IPS-18a (cell line): ENCODE results near the gene GLUD2.
"Not testable (repeated sequence)": the region's sequence is repeated elsewhere in the genome, so short reads cannot be mapped to it uniquely, and the experiment has no call there.

Experiments
- H3K27ac ChIP-seq: one replicate; pipeline ENCODE4 v1.5.1; 2013; ENCODE audit warnings: low read length
- H3K27me3 ChIP-seq: one replicate; pipeline ENCODE4 v1.6.1; 2013; ENCODE audit warnings: mild to moderate bottlenecking, low read length; ENCODE audit not compliant: control insufficient read depth, insufficient read depth
- H3K36me3 ChIP-seq: one replicate; pipeline ENCODE4 v1.6.1; 2013; ENCODE audit warnings: low read depth, low read length; ENCODE audit not compliant: control insufficient read depth
- H3K4me1 ChIP-seq: one replicate; pipeline ENCODE4 v1.6.1; 2013; ENCODE audit warnings: low read depth, low read length; ENCODE audit not compliant: control insufficient read depth
- H3K4me3 ChIP-seq: one replicate; pipeline ENCODE4 v1.5.1; 2013; ENCODE audit warnings: low read length
- H3K9ac ChIP-seq: one replicate; pipeline ENCODE4 v1.6.1; 2013; ENCODE audit warnings: mild to moderate bottlenecking, low read length, moderate library complexity
- H3K9me3 ChIP-seq: one replicate; pipeline ENCODE4 v1.6.1; 2013; ENCODE audit warnings: low read depth, low read length; ENCODE audit not compliant: control insufficient read depth

GLUD2 gene

DNA sequence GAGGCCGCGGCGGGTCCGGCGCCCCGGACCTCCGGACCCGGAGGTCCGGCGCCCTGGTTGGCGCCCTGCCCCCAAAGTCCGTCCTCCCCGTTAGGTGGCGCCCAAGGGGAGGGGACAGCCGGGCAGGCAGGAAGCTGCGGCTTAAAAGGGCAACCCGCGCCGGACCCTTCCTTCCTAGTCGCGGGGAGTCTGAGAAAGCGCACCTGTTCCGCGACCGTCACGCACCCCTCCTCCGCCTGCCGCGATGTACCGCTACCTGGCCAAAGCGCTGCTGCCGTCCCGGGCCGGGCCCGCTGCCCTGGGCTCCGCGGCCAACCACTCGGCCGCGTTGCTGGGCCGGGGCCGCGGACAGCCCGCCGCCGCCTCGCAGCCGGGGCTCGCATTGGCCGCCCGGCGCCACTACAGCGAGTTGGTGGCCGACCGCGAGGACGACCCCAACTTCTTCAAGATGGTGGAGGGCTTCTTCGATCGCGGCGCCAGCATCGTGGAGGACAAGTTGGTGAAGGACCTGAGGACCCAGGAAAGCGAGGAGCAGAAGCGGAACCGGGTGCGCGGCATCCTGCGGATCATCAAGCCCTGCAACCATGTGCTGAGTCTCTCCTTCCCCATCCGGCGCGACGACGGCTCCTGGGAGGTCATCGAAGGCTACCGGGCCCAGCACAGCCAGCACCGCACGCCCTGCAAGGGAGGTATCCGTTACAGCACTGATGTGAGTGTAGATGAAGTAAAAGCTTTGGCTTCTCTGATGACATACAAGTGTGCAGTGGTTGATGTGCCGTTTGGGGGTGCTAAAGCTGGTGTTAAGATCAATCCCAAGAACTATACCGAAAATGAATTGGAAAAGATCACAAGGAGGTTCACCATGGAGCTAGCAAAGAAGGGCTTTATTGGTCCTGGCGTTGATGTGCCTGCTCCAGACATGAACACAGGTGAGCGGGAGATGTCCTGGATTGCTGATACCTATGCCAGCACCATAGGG is at the start of gene GLUD2:
TSS of gene GLUD2 (plus strand) at position 170 of the 979 bp plus-strand sequence. CDS start at position 245, 75 bp downstream.
- H3K27ac ChIP-seq, H3K4me1 ChIP-seq, H3K36me3 ChIP-seq, H3K9ac ChIP-seq: not testable (repeated sequence)
- Histone ChIP-seq H3K9me3 (peaks cover 14% of the 10 kb centered on the region), H3K4me3 (peak within 1 kb of the TSS; percentile 35), H3K27me3 (peaks cover 20% of the 10 kb centered on the region)

DNA sequence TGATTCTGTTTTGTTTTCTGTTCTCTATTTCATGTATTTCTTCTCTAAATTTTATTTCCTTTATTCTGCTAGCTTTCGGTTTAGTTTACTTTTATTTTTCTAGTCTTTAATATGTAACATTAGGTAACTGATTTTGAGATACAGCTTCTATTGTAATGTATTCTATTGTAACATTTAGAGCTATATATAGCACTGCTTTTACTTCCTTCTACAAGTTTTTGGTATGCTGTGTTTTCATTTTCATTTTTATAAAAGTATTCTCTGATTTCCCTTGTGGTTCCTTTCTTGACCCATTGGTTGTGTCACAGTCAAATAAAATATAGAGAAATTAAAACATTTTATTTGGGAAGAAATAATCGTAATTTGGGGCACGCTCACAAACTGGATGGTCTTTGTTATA is 48.0 kb upstream of the GLUD2 start:
- H3K9ac ChIP-seq, result no peak overlapping the region
- no peaks in the 10 kb centered on the region for H3K36me3 ChIP-seq
- peaks cover 9% of the 10 kb centered on the region for H3K9me3 ChIP-seq
- H3K27ac ChIP-seq, result no peak overlapping the region
- no peaks in the 10 kb centered on the region for H3K4me1 ChIP-seq
- H3K4me3 ChIP-seq, result no peak overlapping the region
- H3K27me3 ChIP-seq, result no peaks in the 10 kb centered on the region

DNA sequence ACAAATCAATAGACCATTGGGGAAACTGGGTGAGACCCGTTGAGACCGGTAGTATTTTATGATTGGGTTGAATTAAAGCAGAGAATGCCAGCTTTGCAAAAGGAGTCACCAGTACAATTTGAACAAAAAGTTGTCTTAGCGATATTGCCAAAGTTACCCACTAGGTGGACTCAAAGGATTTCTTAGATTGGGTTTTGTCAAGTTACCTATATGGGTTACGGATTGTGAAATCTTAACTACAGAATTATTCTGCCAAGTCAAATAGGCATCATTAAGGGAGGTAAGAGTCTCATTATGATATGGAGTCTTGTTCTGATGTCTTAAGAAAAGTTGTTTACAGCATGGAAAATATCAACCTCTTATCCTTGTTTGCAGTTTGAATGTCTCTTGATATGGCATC is 46.8 kb upstream of the GLUD2 start:
- H3K4me3 ChIP-seq, result no peak overlapping the region
- no peak overlapping the region for H3K27ac ChIP-seq
- H3K9me3 ChIP-seq, result peaks cover 9% of the 10 kb centered on the region
- H3K4me1 ChIP-seq, result no peaks in the 10 kb centered on the region
- H3K36me3 ChIP-seq, result no peaks in the 10 kb centered on the region
- no peaks in the 10 kb centered on the region for H3K27me3 ChIP-seq
- H3K9ac ChIP-seq, result no peak overlapping the region

DNA sequence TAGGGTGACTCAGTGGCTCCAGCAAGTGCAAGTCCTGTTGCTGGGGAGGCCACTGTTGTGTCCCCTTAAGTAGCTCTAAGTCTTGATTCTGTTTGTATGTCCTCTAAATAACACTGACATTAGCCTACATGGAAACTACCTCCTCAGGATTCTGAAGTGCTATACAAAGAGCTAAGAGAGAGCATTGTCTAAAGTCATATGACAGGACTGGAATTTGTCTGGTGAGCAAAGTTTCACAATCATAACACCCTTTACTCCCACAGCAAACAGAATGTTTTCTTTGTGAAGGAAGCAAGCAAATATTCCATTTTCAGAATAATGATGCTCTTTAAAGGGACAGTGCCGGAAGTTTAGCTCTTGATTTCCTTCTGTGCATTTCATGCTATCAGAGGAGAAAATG is 38.5 kb upstream of the GLUD2 start:
- Histone ChIP-seq H3K9me3 (peaks cover 12% of the 10 kb centered on the region), H3K9ac (no peak overlapping the region), H3K27ac (no peak overlapping the region), H3K4me1 (peaks cover 4% of the 10 kb centered on the region), H3K36me3 (no peaks in the 10 kb centered on the region), H3K4me3 (no peak overlapping the region), H3K27me3 (no peaks in the 10 kb centered on the region)

DNA sequence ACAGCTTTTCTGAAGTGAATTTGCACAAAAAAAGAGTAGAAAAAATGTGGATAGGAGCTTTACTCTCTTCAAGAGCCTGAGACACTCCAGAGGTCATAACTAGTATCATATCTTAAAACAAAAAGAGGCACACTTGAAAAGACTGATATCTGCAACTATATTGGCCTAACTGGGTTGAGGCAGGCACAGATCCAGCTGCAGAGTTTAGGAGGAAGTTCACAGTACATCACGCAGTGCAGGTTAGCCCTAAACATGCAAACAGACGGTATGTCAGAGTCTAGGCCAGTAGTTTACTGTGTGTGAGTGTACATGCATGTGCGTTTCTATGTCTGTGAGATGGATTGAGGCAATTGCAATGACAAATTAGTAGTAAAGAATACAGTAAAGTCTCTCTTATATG is 37.6 kb upstream of the GLUD2 start:
- H3K27ac ChIP-seq, result no peak overlapping the region
- no peak overlapping the region for H3K9ac ChIP-seq
- no peak overlapping the region for H3K4me3 ChIP-seq

DNA sequence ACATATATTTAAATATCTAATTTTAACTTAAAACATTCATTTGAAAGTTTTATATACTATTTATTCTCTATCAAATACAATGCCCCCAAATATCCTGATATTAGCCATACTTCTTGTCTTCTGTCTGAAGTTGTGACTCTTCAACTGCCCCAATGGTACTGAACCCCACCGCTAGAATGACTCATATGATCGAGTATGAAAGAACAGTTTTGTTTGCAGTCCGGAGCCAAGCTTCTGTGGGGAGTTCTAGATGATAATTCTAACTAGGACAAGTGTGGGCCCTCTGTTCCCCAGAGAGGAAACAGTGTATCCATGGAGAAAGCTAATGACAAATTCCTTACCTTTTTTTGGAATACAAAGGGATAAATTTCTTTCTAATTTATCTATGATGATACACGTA is 37.2 kb upstream of the GLUD2 start:
- Histone ChIP-seq H3K4me3 (no peak overlapping the region), H3K36me3 (no peaks in the 10 kb centered on the region), H3K4me1 (peaks cover 4% of the 10 kb centered on the region), H3K27ac (no peak overlapping the region), H3K9ac (no peak overlapping the region), H3K9me3 (peaks cover 16% of the 10 kb centered on the region), H3K27me3 (no peaks in the 10 kb centered on the region)

More for the DNA sequence above, 37.6 kb upstream of the GLUD2 start:
- peaks cover 16% of the 10 kb centered on the region for H3K9me3 ChIP-seq
- H3K36me3 ChIP-seq, result no peaks in the 10 kb centered on the region
- peaks cover 4% of the 10 kb centered on the region for H3K4me1 ChIP-seq
- no peaks in the 10 kb centered on the region for H3K27me3 ChIP-seq

DNA sequence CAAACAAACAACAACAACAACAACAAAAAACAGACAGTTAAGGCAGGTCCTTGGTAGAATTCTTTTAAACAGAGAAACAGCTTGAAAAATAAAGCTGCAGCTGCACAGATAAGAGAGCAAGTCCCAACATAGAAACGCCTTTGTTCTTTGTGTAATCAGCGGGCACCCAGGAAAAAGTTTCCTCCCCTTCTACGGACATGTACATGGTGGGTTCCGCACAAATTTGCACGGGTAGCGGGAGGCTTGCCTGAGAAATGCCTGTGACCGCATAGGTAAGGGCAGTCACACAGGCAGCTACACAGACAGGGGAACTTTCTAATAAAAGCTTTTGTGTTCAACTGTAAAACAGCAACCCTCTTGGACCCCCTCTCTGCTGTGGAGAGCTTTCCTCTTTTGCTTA is 36.2 kb upstream of the GLUD2 start:
- no peaks in the 10 kb centered on the region for H3K27me3 ChIP-seq
- H3K9me3 ChIP-seq, result peaks cover 16% of the 10 kb centered on the region

DNA sequence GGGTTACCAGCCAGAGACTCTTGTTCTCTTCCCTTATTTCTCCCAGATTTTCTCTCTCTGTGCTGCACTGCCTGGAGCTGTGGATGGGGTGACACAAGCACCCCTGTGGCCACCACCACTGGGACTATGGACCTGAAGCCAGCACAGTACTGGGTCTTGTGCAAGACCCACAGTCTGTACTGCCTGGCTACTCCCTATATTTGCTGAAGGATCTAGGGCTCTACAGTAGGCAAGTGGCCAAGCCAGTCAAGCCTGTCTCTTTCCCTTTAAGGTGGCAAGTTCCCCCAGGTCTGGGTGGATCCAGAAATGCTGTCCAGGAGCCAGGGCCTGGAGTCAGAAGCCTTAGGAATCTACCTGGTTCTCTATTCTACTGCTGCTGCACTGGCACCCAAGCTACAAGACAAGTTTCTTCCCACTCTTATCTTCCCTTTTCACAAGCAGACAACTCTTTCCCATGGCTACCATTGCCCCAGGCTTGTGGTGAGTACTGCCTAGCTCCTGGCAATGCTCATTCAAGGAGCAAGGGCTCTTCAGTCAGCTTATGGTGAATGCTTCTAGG is 33.4 kb upstream of the GLUD2 start:
- Histone ChIP-seq H3K9me3 (peaks cover 16% of the 10 kb centered on the region), H3K36me3 (no peaks in the 10 kb centered on the region), H3K27ac (no peak overlapping the region), H3K9ac (no peak overlapping the region), H3K4me3 (no peak overlapping the region), H3K27me3 (no peaks in the 10 kb centered on the region), H3K4me1 (no peaks in the 10 kb centered on the region)

More for the DNA sequence above, 36.2 kb upstream of the GLUD2 start:
- no peak overlapping the region for H3K27ac ChIP-seq
- no peak overlapping the region for H3K9ac ChIP-seq
- no peaks in the 10 kb centered on the region for H3K36me3 ChIP-seq
- peaks cover 4% of the 10 kb centered on the region for H3K4me1 ChIP-seq
- no peak overlapping the region for H3K4me3 ChIP-seq

DNA sequence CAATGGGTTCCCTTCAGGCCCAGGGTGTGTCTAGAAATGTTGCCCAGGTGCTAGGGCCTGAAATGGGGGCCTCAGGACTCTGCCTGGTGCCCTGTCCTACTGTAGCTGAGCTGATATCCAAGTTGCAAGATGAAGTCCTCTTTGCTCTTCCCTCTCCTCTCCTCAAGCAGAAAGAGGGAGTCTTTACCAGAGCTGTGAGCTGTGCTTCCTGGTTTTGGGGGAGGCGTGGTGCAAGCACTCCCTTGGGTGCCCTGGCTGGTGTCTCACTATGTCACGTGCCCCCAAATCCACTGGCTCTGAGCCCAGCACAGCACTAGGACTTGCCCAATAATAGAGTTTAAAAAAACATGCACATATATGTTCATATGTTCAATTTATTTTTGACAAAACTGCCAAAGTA is 32.6 kb upstream of the GLUD2 start:
- Histone ChIP-seq H3K4me1 (no peaks in the 10 kb centered on the region), H3K9me3 (peaks cover 14% of the 10 kb centered on the region), H3K27ac (no peak overlapping the region), H3K36me3 (no peaks in the 10 kb centered on the region), H3K9ac (no peak overlapping the region), H3K4me3 (no peak overlapping the region), H3K27me3 (no peaks in the 10 kb centered on the region)

DNA sequence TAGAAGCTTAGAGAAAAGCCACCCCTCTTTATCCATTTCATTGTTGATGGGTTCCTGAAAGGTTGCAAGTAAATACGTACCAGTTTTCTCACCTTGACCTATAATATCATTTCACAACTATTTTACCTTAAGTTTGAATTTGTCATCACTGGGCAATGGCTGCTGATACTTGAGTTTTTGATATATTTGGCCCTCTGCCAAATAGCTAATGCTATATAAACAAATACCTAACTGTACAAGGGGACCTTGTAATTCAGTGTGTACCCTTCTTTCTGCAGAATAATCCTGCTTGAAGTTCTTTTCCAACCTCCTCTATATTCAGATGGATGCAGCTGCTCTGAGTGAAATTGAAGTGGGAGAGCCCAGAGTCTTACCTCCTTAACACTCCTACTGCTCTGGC is 19.0 kb upstream of the GLUD2 start:
- Histone ChIP-seq H3K4me1 (no peaks in the 10 kb centered on the region), H3K9ac (no peak overlapping the region), H3K4me3 (no peak overlapping the region), H3K27me3 (no peaks in the 10 kb centered on the region), H3K27ac (no peak overlapping the region), H3K9me3 (peaks cover 15% of the 10 kb centered on the region), H3K36me3 (no peaks in the 10 kb centered on the region)

DNA sequence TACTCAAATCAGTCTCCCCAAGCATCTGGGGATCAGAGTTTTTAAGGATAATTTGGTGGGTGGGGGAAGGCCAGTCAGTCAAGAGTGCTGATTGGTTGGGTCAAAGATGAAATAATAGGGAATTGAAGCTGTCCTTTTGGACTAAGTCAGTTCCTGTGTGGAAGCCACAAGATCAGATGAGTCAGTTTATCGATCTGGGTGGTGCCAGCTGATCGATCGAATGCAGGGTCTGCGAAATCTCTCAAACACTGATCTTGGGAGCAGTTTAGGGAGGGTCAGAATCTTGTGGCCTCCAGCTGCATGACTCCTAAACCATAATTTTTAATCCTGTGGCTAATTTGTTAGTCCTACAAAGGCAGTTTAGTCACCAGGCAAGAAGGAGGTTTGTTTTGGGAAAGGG is 17.3 kb upstream of the GLUD2 start:
- Histone ChIP-seq H3K36me3 (no peaks in the 10 kb centered on the region), H3K4me1 (no peaks in the 10 kb centered on the region), H3K27ac (no peak overlapping the region), H3K9ac (no peak overlapping the region), H3K27me3 (no peaks in the 10 kb centered on the region), H3K9me3 (peaks cover 18% of the 10 kb centered on the region), H3K4me3 (no peak overlapping the region)

DNA sequence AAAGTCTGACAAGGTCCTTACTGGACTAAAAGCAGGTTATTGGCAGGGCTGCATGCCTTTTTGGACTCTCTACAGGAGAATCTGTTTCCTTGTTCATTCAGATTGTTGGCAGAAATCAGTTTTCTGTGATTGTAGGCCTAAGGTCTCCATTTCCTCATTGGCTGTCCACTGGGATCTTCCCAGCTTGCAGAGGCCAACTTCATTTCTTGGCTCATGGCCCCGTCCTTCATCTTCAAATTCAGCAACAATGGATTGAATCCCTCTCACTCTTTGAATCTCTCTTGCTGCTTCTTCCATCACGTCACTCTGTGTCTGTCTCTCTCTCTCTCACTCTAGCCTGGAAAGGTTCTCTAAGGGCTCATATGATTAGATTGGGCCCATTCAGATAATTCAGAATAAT is 14.9 kb upstream of the GLUD2 start:
- Histone ChIP-seq H3K36me3 (no peaks in the 10 kb centered on the region), H3K4me3 (no peak overlapping the region), H3K27ac (no peak overlapping the region)

More for the DNA sequence above, 14.9 kb upstream of the GLUD2 start:
- Histone ChIP-seq H3K27me3 (no peaks in the 10 kb centered on the region), H3K9me3 (peaks cover 23% of the 10 kb centered on the region), H3K4me1 (no peaks in the 10 kb centered on the region), H3K9ac (no peak overlapping the region)
